ENCODE measurements around the gene CPSF3.
A peak's percentile ranks its signal among the peaks of the same experiment; 100 is the strongest.

The CPSF3 gene

DNA sequence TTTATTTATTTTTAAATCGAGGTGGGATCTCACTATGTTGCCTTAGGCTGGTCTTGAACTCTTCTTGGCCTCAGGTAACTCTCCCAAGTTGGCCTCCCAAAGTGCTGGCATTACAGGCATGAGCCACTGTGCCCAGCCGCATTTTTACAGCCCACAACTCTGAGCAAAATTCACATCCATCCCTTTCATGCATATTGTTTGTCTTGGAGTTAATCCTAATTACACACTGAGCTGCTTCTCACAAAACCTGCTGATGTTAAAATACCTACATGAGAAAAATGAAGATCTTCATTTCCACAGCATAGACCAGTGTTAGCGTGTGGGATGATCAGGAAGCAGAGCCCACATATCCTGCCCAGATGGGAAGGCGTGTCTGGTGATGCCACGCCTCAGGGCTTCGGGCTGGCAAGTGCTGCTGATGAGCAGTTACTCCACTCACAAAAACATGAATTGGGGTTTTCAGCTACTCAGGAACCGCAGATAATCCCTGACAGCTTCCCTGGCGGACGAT lies 14.8 kb upstream of the CPSF3 start:
- no peak overlapping the region for H3K4me3 ChIP-seq (ENCODE audit: low read depth, low read length)
- no peaks in the 10 kb centered on the region for H3K4me1 ChIP-seq (ENCODE audit: control insufficient read depth, insufficient read depth, low read length)
- CTCF ChIA-PET, result no interaction called here
- no peaks in the 10 kb centered on the region for H3K9me3 ChIP-seq (ENCODE audit: control insufficient read depth, insufficient read depth, low read depth, low read length)
- POLR2A ChIA-PET, result interaction anchor here (1.2 kb wide), 1 partner anchor 21 kb away, joined by 4 read pairs; no protein-coding TSS in a partner anchor
- H3K27ac ChIP-seq (ENCODE audit: extremely low read depth, low read depth, low read length), result no peak overlapping the region
- peak; percentile 67; the same call in 1 of the 2 replicates for TF ChIP-seq GLIS1 (tag by site-specific recombination; IDR thresholded peaks at IDR 0.05)
- TF ChIP-seq ZNF449 (tag by site-specific recombination; IDR thresholded peaks at IDR 0.05), result peak; percentile 52; the same call in 1 of the 2 replicates
- TF ChIP-seq ZFHX2 (tag by site-specific recombination; conservative IDR thresholded peaks at IDR 0.05), result 0 out of 2 replicates have a peak, but pooled peaks have one; percentile 26
- TF ChIP-seq, protein P1, sequence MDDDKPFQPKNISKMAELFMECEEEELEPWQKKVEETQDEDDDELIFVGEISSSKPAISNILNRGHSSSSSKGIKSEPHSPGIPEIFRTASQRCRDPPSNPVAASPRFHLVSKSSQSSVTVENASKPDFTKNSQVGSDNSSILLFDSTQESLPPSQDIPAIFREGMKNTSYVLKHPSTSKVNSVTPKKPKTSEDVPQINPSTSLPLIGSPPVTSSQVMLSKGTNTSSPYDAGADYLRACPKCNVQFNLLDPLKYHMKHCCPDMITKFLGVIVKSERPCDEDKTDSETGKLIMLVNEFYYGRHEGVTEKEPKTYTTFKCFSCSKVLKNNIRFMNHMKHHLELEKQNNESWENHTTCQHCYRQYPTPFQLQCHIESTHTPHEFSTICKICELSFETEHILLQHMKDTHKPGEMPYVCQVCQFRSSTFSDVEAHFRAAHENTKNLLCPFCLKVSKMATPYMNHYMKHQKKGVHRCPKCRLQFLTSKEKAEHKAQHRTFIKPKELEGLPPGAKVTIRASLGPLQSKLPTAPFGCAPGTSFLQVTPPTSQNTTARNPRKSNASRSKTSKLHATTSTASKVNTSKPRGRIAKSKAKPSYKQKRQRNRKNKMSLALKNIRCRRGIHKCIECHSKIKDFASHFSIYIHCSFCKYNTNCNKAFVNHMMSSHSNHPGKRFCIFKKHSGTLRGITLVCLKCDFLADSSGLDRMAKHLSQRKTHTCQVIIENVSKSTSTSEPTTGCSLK (tag by site-specific recombination; IDR thresholded peaks at IDR 0.05), result no peak
- no peak for TF ChIP-seq YY1 (tag by site-specific recombination; IDR thresholded peaks at IDR 0.05)
- peaks cover 0 to 67% of the 10 kb centered on the region in 2 experiments for H3K36me3 ChIP-seq (ENCODE audit: control insufficient read depth in 2 of 2, insufficient read depth in 1 of 2, low read length in 2 of 2)

- H3K36me3 ChIP-seq (ENCODE audit: control insufficient read depth in 2 of 2, insufficient read depth in 1 of 2, low read length in 2 of 2), result peaks cover 0 to 66% of the 10 kb centered on the region in 2 experiments
- CTCF ChIA-PET, result no interaction called here
- TF ChIP-seq ZNF518A (tag by site-specific recombination; conservative IDR thresholded peaks at IDR 0.05; ENCODE audit: low read depth), result no peak
- no peak for TF ChIP-seq ZNF202 (tag by site-specific recombination; IDR thresholded peaks at IDR 0.05; ENCODE audit: borderline replicate concordance)
- TF ChIP-seq GLI2 (tag by site-specific recombination; IDR thresholded peaks at IDR 0.05; ENCODE audit: borderline replicate concordance, low read depth), result no peak
- no peak for TF ChIP-seq ZSCAN30 (tag by site-specific recombination; IDR thresholded peaks at IDR 0.05)
- no peak for TF ChIP-seq ZNF391 (tag by site-specific recombination; IDR thresholded peaks at IDR 0.05; ENCODE audit: borderline replicate concordance, low read depth)
- TF ChIP-seq, protein P2, sequence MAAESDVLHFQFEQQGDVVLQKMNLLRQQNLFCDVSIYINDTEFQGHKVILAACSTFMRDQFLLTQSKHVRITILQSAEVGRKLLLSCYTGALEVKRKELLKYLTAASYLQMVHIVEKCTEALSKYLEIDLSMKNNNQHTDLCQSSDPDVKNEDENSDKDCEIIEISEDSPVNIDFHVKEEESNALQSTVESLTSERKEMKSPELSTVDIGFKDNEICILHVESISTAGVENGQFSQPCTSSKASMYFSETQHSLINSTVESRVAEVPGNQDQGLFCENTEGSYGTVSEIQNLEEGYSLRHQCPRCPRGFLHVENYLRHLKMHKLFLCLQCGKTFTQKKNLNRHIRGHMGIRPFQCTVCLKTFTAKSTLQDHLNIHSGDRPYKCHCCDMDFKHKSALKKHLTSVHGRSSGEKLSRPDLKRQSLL (tag by site-specific recombination; IDR thresholded peaks at IDR 0.05), result no peak
- no peak for TF ChIP-seq BCL11B (tag by site-specific recombination; IDR thresholded peaks at IDR 0.05; ENCODE audit: low read depth)
- no peak for TF ChIP-seq ZNF48 (tag by site-specific recombination; IDR thresholded peaks at IDR 0.05)
- TF ChIP-seq ZBTB17 (tag by site-specific recombination; IDR thresholded peaks at IDR 0.05), result no peak
- TF ChIP-seq ZNF324 (tag by site-specific recombination; IDR thresholded peaks at IDR 0.05), result no peak
- TF ChIP-seq ZNF560 (tag by site-specific recombination; IDR thresholded peaks at IDR 0.05; ENCODE audit: borderline replicate concordance), result no peak
- no peak for TF ChIP-seq ZNF658 (tag by site-specific recombination; IDR thresholded peaks at IDR 0.05)
- TF ChIP-seq ZNF626 (tag by site-specific recombination; IDR thresholded peaks at IDR 0.05), result no peak
- TF ChIP-seq ZFP37 (tag by site-specific recombination; IDR thresholded peaks at IDR 0.05), result no peak
- no peak for TF ChIP-seq ZNF26 (tag by site-specific recombination; IDR thresholded peaks at IDR 0.05)
- no peak for TF ChIP-seq ZNF157 (tag by site-specific recombination; IDR thresholded peaks at IDR 0.05)
Observed at GRCh38 chr2:9410108-9410507, 13.3 kb upstream of the CPSF3 start.

More at GRCh38 chr2:9410108-9410507, 13.3 kb upstream of the CPSF3 start:
- no peaks in the 10 kb centered on the region for H3K4me1 ChIP-seq (ENCODE audit: control insufficient read depth, insufficient read depth, low read length)
- POLR2A ChIA-PET, result interaction anchor here (0.7 kb wide), 1 partner anchor 235 kb away, joined by 8 read pairs; no protein-coding TSS in a partner anchor
- H3K27ac ChIP-seq (ENCODE audit: extremely low read depth, low read depth, low read length), result no peak overlapping the region
- H3K4me3 ChIP-seq (ENCODE audit: low read depth, low read length), result no peak overlapping the region
- H3K9me3 ChIP-seq (ENCODE audit: control insufficient read depth, insufficient read depth, low read depth, low read length), result no peaks in the 10 kb centered on the region
